Measurements from ENCODE around the gene YBEY.

The YBEY gene

GRCh38 chr21:46334351-46335140 is 48.4 kb downstream of the YBEY start:
- no peak for DNase-seq (ENCODE audit: low spot score)
- in situ Hi-C loops (cut with MboI; ENCODE audit: low sequenced_read_pairs, unreplicated experiment) = no loop called here
- TF ChIP-seq CTCF (IDR thresholded peaks at IDR 0.05; ENCODE audit: borderline replicate concordance, control extremely low read depth, extremely low read depth, insufficient read depth, missing control alignments) = no peak

- TF ChIP-seq CTCF (IDR thresholded peaks at IDR 0.05; ENCODE audit: borderline replicate concordance, control extremely low read depth, extremely low read depth, insufficient read depth, missing control alignments) = no peak
- DNase-seq (ENCODE audit: low spot score) = no peak
- in situ Hi-C loops (cut with MboI; ENCODE audit: low sequenced_read_pairs, unreplicated experiment) = no loop called here
Observed at GRCh38 chr21:46336603-46337002, 50.5 kb downstream of the YBEY start.

GRCh38 chr21:46340998-46341397 is 54.9 kb downstream of the YBEY start:
- DNase-seq (ENCODE audit: low spot score) = no peak
- in situ Hi-C loops (cut with MboI; ENCODE audit: low sequenced_read_pairs, unreplicated experiment) = no loop called here
- TF ChIP-seq CTCF (IDR thresholded peaks at IDR 0.05; ENCODE audit: borderline replicate concordance, control extremely low read depth, extremely low read depth, insufficient read depth, missing control alignments) = no peak

GRCh38 chr21:46344219-46344915 is 58.2 kb downstream of the YBEY start:
- in situ Hi-C loops (cut with MboI; ENCODE audit: low sequenced_read_pairs, unreplicated experiment) = no loop called here
- no peak for TF ChIP-seq CTCF (IDR thresholded peaks at IDR 0.05; ENCODE audit: borderline replicate concordance, control extremely low read depth, extremely low read depth, insufficient read depth, missing control alignments)

GRCh38 chr21:46345861-46346260 is 59.7 kb downstream of the YBEY start:
- in situ Hi-C loops (cut with MboI; ENCODE audit: low sequenced_read_pairs, unreplicated experiment) = no loop called here
- TF ChIP-seq CTCF (IDR thresholded peaks at IDR 0.05; ENCODE audit: borderline replicate concordance, control extremely low read depth, extremely low read depth, insufficient read depth, missing control alignments) = no peak

More at GRCh38 chr21:46344219-46344915, 58.2 kb downstream of the YBEY start:
- DNase-seq (ENCODE audit: low spot score) = no peak

GRCh38 chr21:46346296-46347202 is 60.4 kb downstream of the YBEY start:
- in situ Hi-C loops (cut with MboI; ENCODE audit: low sequenced_read_pairs, unreplicated experiment) = no loop called here
- no peak for DNase-seq (ENCODE audit: low spot score)
- TF ChIP-seq CTCF (IDR thresholded peaks at IDR 0.05; ENCODE audit: borderline replicate concordance, control extremely low read depth, extremely low read depth, insufficient read depth, missing control alignments) = no peak

More at GRCh38 chr21:46345861-46346260, 59.7 kb downstream of the YBEY start:
- no peak for DNase-seq (ENCODE audit: low spot score)

Data from GM13976 (cell line).